Tibial nerve (tissue), 4 donors: ENCODE measurements around the gene RAB11FIP5. TPM values are rescaled to one million over a fixed set of nuclear protein-coding genes. Genes with fewer than 3 reads are reported as not detected.

Source experiments
- DNase-seq, 2 donors: peaks; one replicate each; pipeline ENCODE4 v3.0.0-alpha.2; 2019; ENCODE audit warnings: low spot score in 2 of 2
- H3K27ac ChIP-seq, 4 donors: fragments of 200-600 bp; sonication (generic) in 3 of 4; one replicate each; pipeline ENCODE4 v1.5.1; 2017 to 2019; ENCODE audit warnings: mild to moderate bottlenecking in 1 of 4
- H3K27me3 ChIP-seq, 2 donors: fragments of 200-600 bp; sonication (generic) in 1 of 2; one replicate each; pipeline versions ENCODE4 v1.5.1 to v1.6.0; 2017 to 2019
- H3K36me3 ChIP-seq, 3 donors: fragments of 200-600 bp; sonication (generic); one replicate each; pipeline ENCODE4 v1.5.1; 2018 to 2019
- H3K4me1 ChIP-seq, 4 donors: fragments of 200-600 bp; sonication (generic) in 3 of 4; one replicate each; pipeline ENCODE4 v1.5.1; 2017 to 2019
- H3K4me3 ChIP-seq, 4 donors: fragments of 200-600 bp; sonication (generic) in 3 of 4; one replicate each; pipeline ENCODE4 v1.5.1; 2017 to 2019; ENCODE audit warnings: mild to moderate bottlenecking in 1 of 4, moderate library complexity in 1 of 4
- H3K9me3 ChIP-seq, 4 donors: fragments of 200-600 bp; sonication (generic) in 3 of 4; one replicate each; pipeline ENCODE4 v1.5.1; 2017 to 2019
- EP300 ChIP-seq, 2 donors: sonication (generic); formaldehyde crosslinking; IDR thresholded peaks; one replicate each; pipeline ENCODE4 v1.6.1; 2017; ENCODE audit warnings: antibody characterized with exemption in 2 of 2, mild to moderate bottlenecking in 1 of 2
- POLR2A ChIP-seq, 2 donors: fragments of 450-650 bp; IDR thresholded peaks; one replicate each; pipeline ENCODE4 v1.6.1; 2017; ENCODE audit warnings: antibody characterized with exemption in 2 of 2, mild to moderate bottlenecking in 2 of 2, moderate library complexity in 2 of 2
- WGBS, 2 donors: methylation state at CpG; one replicate each; pipeline ENCODE4 v1.1.5; 2018; 5-methylcytosine and 5-hydroxymethylcytosine counted together
- total RNA-seq, 4 donors: library from RNA; depleted of rRNA; stranded (reverse); fragments of >200 nt; gene quantifications; one replicate each; pipeline ENCODE4 v1.1.0, GENCODE V29; 2016
- TF ChIP-seq, protein P1 (sequence below), 5 experiments: fragments of 200-600 bp in 3 of 5; fragments of 450-650 bp in 2 of 5; sonication (generic) in 3 of 5; IDR thresholded peaks; one replicate each; pipeline ENCODE4 v1.5.1; 2016 to 2019; ENCODE audit warnings: antibody characterized with exemption in 5 of 5, mild to moderate bottlenecking in 3 of 5, moderate library complexity in 2 of 5

The RAB11FIP5 gene
- total RNA-seq, 4 donors from 2014 or later: 35.7 to 40.4 (median 39.4) TPM

DNA sequence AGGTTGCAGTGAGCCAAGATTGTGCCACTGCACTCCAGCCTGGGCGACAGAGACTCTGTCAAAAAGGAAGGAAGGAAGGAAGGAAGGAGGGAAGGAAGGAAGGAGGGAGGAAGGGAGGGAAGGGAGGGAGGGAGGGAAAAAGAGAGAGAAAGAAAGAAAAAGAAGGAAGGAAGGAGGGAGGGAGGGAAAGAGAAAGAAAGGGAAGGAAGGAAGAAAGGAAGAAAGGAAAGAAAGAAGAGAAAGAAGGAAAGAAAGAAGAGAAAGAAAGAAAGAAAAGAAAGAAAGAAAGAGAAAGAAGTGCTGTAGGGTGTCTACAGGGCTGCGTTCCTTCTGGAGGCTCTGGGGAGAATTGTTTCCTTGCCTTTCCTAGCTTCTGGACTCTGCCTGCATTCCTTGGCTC lies 22.5 kb upstream of the RAB11FIP5 start:
- Histone ChIP-seq H3K27ac (no peak overlapping the region), H3K9me3 (no peaks in the 10 kb centered on the region), H3K36me3 (no peaks in the 10 kb centered on the region), H3K4me3 (no peak overlapping the region), H3K4me1 (no peaks in the 10 kb centered on the region), H3K27me3 (no peaks in the 10 kb centered on the region)
- TF ChIP-seq, protein P1, sequence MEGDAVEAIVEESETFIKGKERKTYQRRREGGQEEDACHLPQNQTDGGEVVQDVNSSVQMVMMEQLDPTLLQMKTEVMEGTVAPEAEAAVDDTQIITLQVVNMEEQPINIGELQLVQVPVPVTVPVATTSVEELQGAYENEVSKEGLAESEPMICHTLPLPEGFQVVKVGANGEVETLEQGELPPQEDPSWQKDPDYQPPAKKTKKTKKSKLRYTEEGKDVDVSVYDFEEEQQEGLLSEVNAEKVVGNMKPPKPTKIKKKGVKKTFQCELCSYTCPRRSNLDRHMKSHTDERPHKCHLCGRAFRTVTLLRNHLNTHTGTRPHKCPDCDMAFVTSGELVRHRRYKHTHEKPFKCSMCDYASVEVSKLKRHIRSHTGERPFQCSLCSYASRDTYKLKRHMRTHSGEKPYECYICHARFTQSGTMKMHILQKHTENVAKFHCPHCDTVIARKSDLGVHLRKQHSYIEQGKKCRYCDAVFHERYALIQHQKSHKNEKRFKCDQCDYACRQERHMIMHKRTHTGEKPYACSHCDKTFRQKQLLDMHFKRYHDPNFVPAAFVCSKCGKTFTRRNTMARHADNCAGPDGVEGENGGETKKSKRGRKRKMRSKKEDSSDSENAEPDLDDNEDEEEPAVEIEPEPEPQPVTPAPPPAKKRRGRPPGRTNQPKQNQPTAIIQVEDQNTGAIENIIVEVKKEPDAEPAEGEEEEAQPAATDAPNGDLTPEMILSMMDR (IDR thresholded peaks at IDR 0.05): no peak
- TF ChIP-seq EP300 (IDR thresholded peaks at IDR 0.05) (no peak), POLR2A (IDR thresholded peaks at IDR 0.05) (no peak)
- no peak for DNase-seq
- 73 to 76% methylated on average over 2 of the region's 2 CpGs for WGBS, 2 donors

- H3K9me3 ChIP-seq: no peaks in the 10 kb centered on the region
- no peak for DNase-seq
- H3K27ac ChIP-seq: no peak overlapping the region
- TF ChIP-seq, protein P1 (IDR thresholded peaks at IDR 0.05): no peak
- TF ChIP-seq EP300 (IDR thresholded peaks at IDR 0.05) (no peak), POLR2A (IDR thresholded peaks at IDR 0.05) (no peak)
- no peaks in the 10 kb centered on the region for H3K36me3 ChIP-seq
- no peak overlapping the region for H3K4me3 ChIP-seq
- no peaks in the 10 kb centered on the region for H3K4me1 ChIP-seq
- WGBS, 2 donors: 62 to 73% methylated on average over 4 of the region's 4 CpGs
- H3K27me3 ChIP-seq: no peaks in the 10 kb centered on the region
Observed at GRCh38 chr2:73134471-73134870, 21.7 kb upstream of the RAB11FIP5 start.

DNA sequence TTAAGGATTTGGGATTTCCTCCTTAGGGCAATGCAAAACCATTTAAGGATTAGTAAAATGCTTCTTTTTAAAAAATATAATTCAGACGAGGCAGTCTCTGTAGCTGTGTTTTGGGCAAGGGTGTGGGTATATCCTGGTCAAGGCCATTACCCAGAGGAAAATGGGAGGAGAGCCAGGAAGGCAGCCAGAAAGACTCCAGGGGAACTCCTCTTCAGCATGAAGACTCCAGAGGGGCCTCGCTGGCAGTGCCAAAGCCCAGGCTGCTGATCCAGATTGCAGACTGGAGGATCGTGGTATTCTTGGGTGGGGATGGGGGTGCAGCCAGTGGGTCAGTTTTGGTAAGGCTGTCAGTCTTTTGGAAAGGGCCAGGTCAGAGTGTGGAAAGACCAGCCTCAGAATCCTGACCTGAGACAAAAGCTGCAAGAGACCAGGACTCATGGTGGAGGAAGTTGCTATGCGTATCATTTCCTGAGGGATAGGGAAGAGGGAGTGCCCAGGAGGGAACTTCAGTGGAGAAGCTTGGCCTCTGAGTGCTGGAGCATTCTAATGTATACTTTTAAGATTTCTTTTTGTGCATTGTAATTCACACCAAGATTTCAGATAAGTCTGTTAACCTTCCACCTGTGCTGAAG lies 20.9 kb upstream of the RAB11FIP5 start:
- Histone ChIP-seq H3K4me1 (no peaks in the 10 kb centered on the region), H3K27ac (no peak overlapping the region), H3K9me3 (no peaks in the 10 kb centered on the region), H3K4me3 (no peak overlapping the region), H3K27me3 (no peaks in the 10 kb centered on the region), H3K36me3 (no peaks in the 10 kb centered on the region)
- no peak for DNase-seq
- TF ChIP-seq, protein P1 (IDR thresholded peaks at IDR 0.05): no peak
- no peak for TF ChIP-seq POLR2A (IDR thresholded peaks at IDR 0.05)
- no peak for TF ChIP-seq EP300 (IDR thresholded peaks at IDR 0.05)
- WGBS, 2 donors: 42 to 53% methylated on average over 4 of the region's 4 CpGs

DNA sequence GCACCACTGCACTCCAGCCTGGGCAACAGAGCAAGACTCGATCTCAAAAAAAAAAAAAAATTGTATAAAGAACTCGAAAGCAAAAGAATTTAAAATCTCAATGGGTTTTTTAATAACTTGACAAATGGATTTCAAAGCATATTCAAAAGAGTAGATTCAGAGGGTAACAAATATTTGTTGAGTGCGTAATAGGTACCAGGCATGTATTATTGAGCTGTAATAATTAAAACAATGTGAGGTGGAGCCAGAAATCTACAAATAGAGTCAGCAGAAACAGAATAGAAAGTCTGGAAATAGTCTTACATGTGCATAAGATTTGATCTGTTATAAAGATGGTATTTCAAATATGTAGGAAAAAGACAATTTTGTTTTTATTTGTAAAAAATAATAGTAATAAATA lies 19.1 kb upstream of the RAB11FIP5 start:
- WGBS, 2 donors: 89 to 91% methylated on average over 3 of the region's 3 CpGs
- Histone ChIP-seq H3K9me3 (no peaks in the 10 kb centered on the region), H3K4me3 (no peak overlapping the region), H3K4me1 (no peaks in the 10 kb centered on the region), H3K27ac (no peak overlapping the region), H3K36me3 (no peaks in the 10 kb centered on the region), H3K27me3 (no peaks in the 10 kb centered on the region)
- DNase-seq: no peak
- no peak for TF ChIP-seq EP300 (IDR thresholded peaks at IDR 0.05)
- no peak for TF ChIP-seq POLR2A (IDR thresholded peaks at IDR 0.05)
- TF ChIP-seq, protein P1 (IDR thresholded peaks at IDR 0.05): no peak

GRCh38 chr2:73130790-73131189 lies 18.0 kb upstream of the RAB11FIP5 start:
- H3K4me3 ChIP-seq: no peak overlapping the region
- H3K9me3 ChIP-seq: peaks cover 0 to 5% (median 0%) of the 10 kb centered on the region in 4 donors
- no peaks in the 10 kb centered on the region for H3K36me3 ChIP-seq
- no peak overlapping the region for H3K27ac ChIP-seq
- no peaks in the 10 kb centered on the region for H3K27me3 ChIP-seq
- H3K4me1 ChIP-seq: no peaks in the 10 kb centered on the region
- no peak for TF ChIP-seq POLR2A (IDR thresholded peaks at IDR 0.05)
- TF ChIP-seq, protein P1 (IDR thresholded peaks at IDR 0.05): no peak
- no peak for TF ChIP-seq EP300 (IDR thresholded peaks at IDR 0.05)
- WGBS, 2 donors: 70 to 72% methylated on average over 5 of the region's 5 CpGs
- no peak for DNase-seq
